H9 (cell line): ENCODE data around the gene CUBN. TPM values are rescaled to one million over a fixed set of nuclear protein-coding genes. Genes with fewer than 3 reads are reported as not detected.

Experiments
- DNase-seq: peaks from one replicate; pipeline ENCODE4 v3.0.0-alpha.2; 2017
- H2AFZ ChIP-seq: one replicate; pipeline ENCODE4 v1.6.1; 2013; ENCODE audit warnings: mild to moderate bottlenecking, low read length, control low read depth, moderate library complexity
- H2AK5ac ChIP-seq: 2 replicates; pipeline ENCODE4 v1.6.1; 2013; ENCODE audit warnings: low read length, control low read depth, mixed read lengths; ENCODE audit not compliant: insufficient read length
- H2BK120ac ChIP-seq: one replicate; pipeline ENCODE4 v1.6.1; 2013; ENCODE audit warnings: low read depth, mild to moderate bottlenecking, low read length, control low read depth, inconsistent platforms; ENCODE audit not compliant: poor library complexity, severe bottlenecking
- H2BK12ac ChIP-seq: 2 replicates; pipeline ENCODE4 v1.6.1; 2013; ENCODE audit warnings: low read length, control low read depth, mixed read lengths, low read depth; ENCODE audit not compliant: insufficient read length
- H2BK15ac ChIP-seq: 2 replicates; pipeline ENCODE4 v1.6.1; 2013; ENCODE audit warnings: low read depth, low read length, control low read depth
- H2BK20ac ChIP-seq: one replicate; pipeline ENCODE4 v1.6.1; 2013; ENCODE audit warnings: low read depth, mild to moderate bottlenecking, low read length, control low read depth, inconsistent platforms; ENCODE audit not compliant: poor library complexity, severe bottlenecking
- H2BK5ac ChIP-seq: 2 replicates; pipeline ENCODE4 v1.6.1; 2013; ENCODE audit warnings: low read length, control low read depth, mixed read lengths; ENCODE audit not compliant: insufficient read length
- H3K14ac ChIP-seq: 2 replicates; pipeline ENCODE4 v1.6.1; 2013; ENCODE audit warnings: low read length, control low read depth; ENCODE audit not compliant: insufficient read depth
- H3K18ac ChIP-seq: 2 replicates; pipeline ENCODE4 v1.6.1; 2013; ENCODE audit warnings: low read depth, mild to moderate bottlenecking, mixed read lengths, low read length, control low read depth; ENCODE audit not compliant: insufficient read length
- H3K23ac ChIP-seq: 2 replicates; pipeline ENCODE4 v1.6.1; 2013; ENCODE audit warnings: low read length, control low read depth, mixed read lengths, low read depth; ENCODE audit not compliant: insufficient read length
- H3K23me2 ChIP-seq: 2 replicates; pipeline ENCODE4 v1.6.1; 2013; ENCODE audit warnings: low read depth, mild to moderate bottlenecking, mixed read lengths, low read length, control low read depth; ENCODE audit not compliant: insufficient read length, poor library complexity, severe bottlenecking
- H3K27ac ChIP-seq: 2 replicates; pipeline ENCODE4 v1.5.1; 2013; ENCODE audit warnings: low read length, control low read depth, mixed read lengths, low read depth; ENCODE audit not compliant: insufficient read length
- H3K27me3 ChIP-seq: 2 replicates; pipeline ENCODE4 v1.6.1; 2013; ENCODE audit warnings: low read length, control low read depth, inconsistent platforms; ENCODE audit not compliant: insufficient read depth
- H3K4ac ChIP-seq: 2 replicates; pipeline ENCODE4 v1.6.1; 2013; ENCODE audit warnings: low read depth, mild to moderate bottlenecking, control low read depth, inconsistent platforms, low read length, moderate library complexity
- H3K4me1 ChIP-seq: 2 replicates; pipeline ENCODE4 v1.6.1; 2013; ENCODE audit warnings: low read length, control low read depth, inconsistent platforms; ENCODE audit not compliant: insufficient read depth
- H3K4me2 ChIP-seq: 2 replicates; pipeline ENCODE4 v1.6.1; 2013; ENCODE audit warnings: low read length, control low read depth, mixed read lengths; ENCODE audit not compliant: insufficient read length, insufficient read depth
- H3K56ac ChIP-seq: 2 replicates; pipeline ENCODE4 v1.6.1; 2013; ENCODE audit warnings: low read depth, mild to moderate bottlenecking, mixed read lengths, low read length, control low read depth; ENCODE audit not compliant: insufficient read length
- H3K79me1 ChIP-seq: 2 replicates; pipeline ENCODE4 v1.6.1; 2013; ENCODE audit warnings: low read depth, mild to moderate bottlenecking, moderate library complexity, low read length, control low read depth, inconsistent platforms; ENCODE audit not compliant: insufficient read depth, poor library complexity, severe bottlenecking
- H3K79me2 ChIP-seq: 2 replicates; pipeline ENCODE4 v1.6.1; 2013; ENCODE audit warnings: low read length, control low read depth, inconsistent platforms; ENCODE audit not compliant: insufficient read depth
- H3K9ac ChIP-seq: 2 replicates; pipeline ENCODE4 v1.6.1; 2013; ENCODE audit warnings: low read length, control low read depth, mixed read lengths; ENCODE audit not compliant: insufficient read length; ENCODE audit errors: extremely low read depth
- H3K9me3 ChIP-seq: one replicate; pipeline ENCODE4 v1.6.1; 2013; ENCODE audit warnings: low read depth, low read length, inconsistent platforms; ENCODE audit not compliant: control insufficient read depth
- H3T11ph ChIP-seq: one replicate; pipeline ENCODE4 v1.6.1; 2013; ENCODE audit warnings: mild to moderate bottlenecking, low read length, control low read depth, inconsistent platforms
- H4K20me1 ChIP-seq: one replicate; pipeline ENCODE4 v1.6.1; 2013; ENCODE audit not compliant: control insufficient read depth, insufficient read length, insufficient read depth
- H4K5ac ChIP-seq: 2 replicates; pipeline ENCODE4 v1.6.1; 2013; ENCODE audit warnings: low read depth, mild to moderate bottlenecking, mixed read lengths, low read length, control low read depth; ENCODE audit not compliant: insufficient read length
- H4K8ac ChIP-seq: replicated peaks from 2 replicates; pipeline ENCODE4 v1.6.1; 2013; ENCODE audit warnings: low read length, control low read depth, mixed read lengths, low read depth; ENCODE audit not compliant: insufficient read length
- H4K91ac ChIP-seq: 2 replicates; pipeline ENCODE4 v1.6.1; 2013; ENCODE audit warnings: low read depth, mild to moderate bottlenecking, moderate library complexity, mixed read lengths, low read length, control low read depth; ENCODE audit not compliant: insufficient read length
- H3K27ac Mint-ChIP-seq, 3 experiments: 2 replicates in 2 of 3; 3 replicates in 1 of 3; pipeline ENCODE4 v1.8.0; 2020 to 2021; ENCODE audit warnings: mixed read lengths in 3 of 3, mild to moderate bottlenecking in 1 of 3, moderate library complexity in 1 of 3
- H3K27me3 Mint-ChIP-seq: 2 replicates; pipeline ENCODE4 v1.8.0; 2021; ENCODE audit warnings: low read depth, mild to moderate bottlenecking, moderate library complexity, mixed read lengths
- H3K36me3 Mint-ChIP-seq, 3 experiments: 2 replicates in 2 of 3; 3 replicates in 1 of 3; pipeline ENCODE4 v1.8.0; 2020 to 2021; ENCODE audit warnings: low read depth in 3 of 3, mixed read lengths in 3 of 3; ENCODE audit not compliant: insufficient read depth in 1 of 3
- H3K4me1 Mint-ChIP-seq, 2 experiments: 2 replicates each; pipeline ENCODE4 v1.8.0; 2020; ENCODE audit warnings: mixed read lengths in 2 of 2
- H3K4me3 Mint-ChIP-seq, 2 experiments: 2 replicates in 1 of 2; 3 replicates in 1 of 2; pipeline ENCODE4 v1.8.0; 2020 to 2021; ENCODE audit warnings: mild to moderate bottlenecking in 2 of 2, mixed read lengths in 2 of 2, moderate library complexity in 1 of 2
- H3K9me3 Mint-ChIP-seq, 2 experiments: 2 replicates in 1 of 2; 3 replicates in 1 of 2; pipeline ENCODE4 v1.8.0; 2020; ENCODE audit warnings: mild to moderate bottlenecking in 2 of 2, mixed read lengths in 2 of 2, moderate library complexity in 1 of 2
- WGBS: extraction: QIAGEN DNeasy Blood & Tissue Kit; methylation state at CpG from one replicate; pipeline ENCODE4 v1.1.7; 2013; ENCODE audit warnings: missing lambda C conversion rate, low lambda C conversion rate, mixed read lengths; ENCODE audit not compliant: insufficient read length; ENCODE audit errors: extremely low coverage; 5-methylcytosine and 5-hydroxymethylcytosine counted together
- total RNA-seq: library from RNA; stranded (reverse); gene quantifications from 2 replicates; pipeline ENCODE4 v1.2.1, GENCODE V29; 2021
- TF ChIP-seq, protein P1 (sequence below): fragments of 200-600 bp; sonication (generic); conservative IDR thresholded peaks from 3 replicates; pipeline ENCODE4 v1.8.0; 2021; ENCODE audit warnings: antibody characterized with exemption, mild to moderate bottlenecking

The CUBN gene
- total RNA-seq, 1 experiment from 2014 or later: 0.26 TPM

GRCh38 chr10:16950656-16951601 is 178.7 kb downstream of the CUBN start:
- Histone ChIP-seq H3K27ac (no peak overlapping the region), H4K91ac (no peak overlapping the region), H3K79me2 (no peaks in the 10 kb centered on the region), H2BK15ac (no peak overlapping the region), H4K5ac (no peak overlapping the region), H4K20me1 (no peaks in the 10 kb centered on the region), H2BK120ac (no peak overlapping the region), H3K9ac (no peak overlapping the region), H2BK5ac (no peak overlapping the region), H3K79me1 (no peaks in the 10 kb centered on the region), H3K23me2 (no peaks in the 10 kb centered on the region), H3K4me1 (0 out of 2 replicates have a peak, but pooled peaks cover 3% of the 10 kb centered on the region), H4K8ac (no peak overlapping the region), H3K27me3 (no peaks in the 10 kb centered on the region), H3K23ac (no peak overlapping the region), H2BK12ac (no peak overlapping the region), H2AK5ac (no peak overlapping the region), H3K14ac (no peak overlapping the region), H3K4ac (no peak overlapping the region), H3K4me2 (peak overlapping the region; percentile 8), H2BK20ac (no peak overlapping the region), H3K18ac (no peak overlapping the region), H2AFZ (no peak overlapping the region), H3K56ac (no peak overlapping the region), H3K9me3 (no peaks in the 10 kb centered on the region), H3T11ph (no peak overlapping the region)
- Mint-ChIP-seq H3K36me3 (no peaks in the 10 kb centered on the region; a peak in 1 of 7 replicates), H3K27me3 (peaks cover 2% of the 10 kb centered on the region; the same call in 1 of the 2 replicates), H3K9me3 (no peaks in the 10 kb centered on the region), H3K4me3 (no peak overlapping the region), H3K4me1 (peaks cover 41 to 45% of the 10 kb centered on the region in 2 experiments), H3K27ac (peak overlapping the region; percentile 22 to 85 (median 34); a peak in 6 of 7 replicates)
- TF ChIP-seq, protein P1, sequence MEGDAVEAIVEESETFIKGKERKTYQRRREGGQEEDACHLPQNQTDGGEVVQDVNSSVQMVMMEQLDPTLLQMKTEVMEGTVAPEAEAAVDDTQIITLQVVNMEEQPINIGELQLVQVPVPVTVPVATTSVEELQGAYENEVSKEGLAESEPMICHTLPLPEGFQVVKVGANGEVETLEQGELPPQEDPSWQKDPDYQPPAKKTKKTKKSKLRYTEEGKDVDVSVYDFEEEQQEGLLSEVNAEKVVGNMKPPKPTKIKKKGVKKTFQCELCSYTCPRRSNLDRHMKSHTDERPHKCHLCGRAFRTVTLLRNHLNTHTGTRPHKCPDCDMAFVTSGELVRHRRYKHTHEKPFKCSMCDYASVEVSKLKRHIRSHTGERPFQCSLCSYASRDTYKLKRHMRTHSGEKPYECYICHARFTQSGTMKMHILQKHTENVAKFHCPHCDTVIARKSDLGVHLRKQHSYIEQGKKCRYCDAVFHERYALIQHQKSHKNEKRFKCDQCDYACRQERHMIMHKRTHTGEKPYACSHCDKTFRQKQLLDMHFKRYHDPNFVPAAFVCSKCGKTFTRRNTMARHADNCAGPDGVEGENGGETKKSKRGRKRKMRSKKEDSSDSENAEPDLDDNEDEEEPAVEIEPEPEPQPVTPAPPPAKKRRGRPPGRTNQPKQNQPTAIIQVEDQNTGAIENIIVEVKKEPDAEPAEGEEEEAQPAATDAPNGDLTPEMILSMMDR: no peak
- DNase-seq: peak; percentile 82
- no CpG with 5 or more reads among the region's 8 CpGs for WGBS
